ENCODE measurements around the gene TOX3. TPM values are rescaled to one million over a fixed set of nuclear protein-coding genes. Genes with fewer than 3 reads are reported as not detected.

The TOX3 gene
- polyA plus RNA-seq, 1 donor from 2014 or later: 2.3 TPM

DNA sequence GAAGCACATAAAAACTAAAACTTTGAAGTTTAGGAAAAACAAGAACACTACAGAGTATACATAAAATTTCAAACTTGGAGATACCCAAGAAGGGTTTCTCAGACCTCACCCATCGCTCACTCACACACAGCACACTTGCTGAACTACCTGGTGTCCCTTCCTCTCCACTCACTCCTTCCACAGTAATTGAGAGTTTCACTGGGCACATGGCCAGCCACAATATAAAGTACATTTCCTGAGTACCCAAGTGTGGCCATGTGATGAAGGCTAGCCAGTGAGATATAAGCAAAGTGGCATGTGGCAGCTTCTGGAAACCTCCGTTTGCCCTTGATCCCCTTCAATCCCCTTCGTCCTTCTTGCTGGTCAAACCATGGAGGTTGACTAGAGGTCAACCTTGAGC, 11.9 kb downstream of the TOX3 start:
- Histone ChIP-seq H3K4me3 (ENCODE audit: low read length) (no peak overlapping the region), H3K36me3 (ENCODE audit: insufficient read depth, low read length) (no peaks in the 10 kb centered on the region), H3F3A (ENCODE audit: insufficient read depth, low read length, poor library complexity, severe bottlenecking) (no peaks in the 10 kb centered on the region), H3K27me3 (ENCODE audit: insufficient read depth, low read depth, low read length) (no peaks in the 10 kb centered on the region), H3K27ac (ENCODE audit: low read length) (no peak overlapping the region), H3K9me2 (ENCODE audit: insufficient read depth, low read length) (no peaks in the 10 kb centered on the region), H3K9ac (ENCODE audit: low read length) (no peak overlapping the region), H3K79me2 (replicated peaks; ENCODE audit: insufficient read depth, low read length) (peaks cover 99% of the 10 kb centered on the region), H2AFZ (ENCODE audit: low read depth, low read length) (no peak overlapping the region), H3K9me3 (ENCODE audit: low read length) (no peaks in the 10 kb centered on the region), H3K4me2 (ENCODE audit: low read length) (no peak overlapping the region), H4K20me1 (ENCODE audit: insufficient read depth) (no peaks in the 10 kb centered on the region)
- TF ChIP-seq MXI1 (conservative IDR thresholded peaks at IDR 0.05; ENCODE audit: poor library complexity, severe bottlenecking) (no peak), EP300 (conservative IDR thresholded peaks at IDR 0.05; ENCODE audit: poor library complexity, severe bottlenecking) (no peak), POLR2AphosphoS5 (IDR thresholded peaks at IDR 0.05) (no peak), TAF1 (IDR thresholded peaks at IDR 0.05; ENCODE audit: low read depth) (no peak), SMC3 (conservative IDR thresholded peaks at IDR 0.05; ENCODE audit: poor library complexity) (no peak), RAD21 (conservative IDR thresholded peaks at IDR 0.05) (no peak), EZH2 (IDR thresholded peaks at IDR 0.05; ENCODE audit: borderline replicate concordance, insufficient read depth, low read length, poor library complexity, severe bottlenecking) (no peak)
- TF ChIP-seq, protein P1, sequence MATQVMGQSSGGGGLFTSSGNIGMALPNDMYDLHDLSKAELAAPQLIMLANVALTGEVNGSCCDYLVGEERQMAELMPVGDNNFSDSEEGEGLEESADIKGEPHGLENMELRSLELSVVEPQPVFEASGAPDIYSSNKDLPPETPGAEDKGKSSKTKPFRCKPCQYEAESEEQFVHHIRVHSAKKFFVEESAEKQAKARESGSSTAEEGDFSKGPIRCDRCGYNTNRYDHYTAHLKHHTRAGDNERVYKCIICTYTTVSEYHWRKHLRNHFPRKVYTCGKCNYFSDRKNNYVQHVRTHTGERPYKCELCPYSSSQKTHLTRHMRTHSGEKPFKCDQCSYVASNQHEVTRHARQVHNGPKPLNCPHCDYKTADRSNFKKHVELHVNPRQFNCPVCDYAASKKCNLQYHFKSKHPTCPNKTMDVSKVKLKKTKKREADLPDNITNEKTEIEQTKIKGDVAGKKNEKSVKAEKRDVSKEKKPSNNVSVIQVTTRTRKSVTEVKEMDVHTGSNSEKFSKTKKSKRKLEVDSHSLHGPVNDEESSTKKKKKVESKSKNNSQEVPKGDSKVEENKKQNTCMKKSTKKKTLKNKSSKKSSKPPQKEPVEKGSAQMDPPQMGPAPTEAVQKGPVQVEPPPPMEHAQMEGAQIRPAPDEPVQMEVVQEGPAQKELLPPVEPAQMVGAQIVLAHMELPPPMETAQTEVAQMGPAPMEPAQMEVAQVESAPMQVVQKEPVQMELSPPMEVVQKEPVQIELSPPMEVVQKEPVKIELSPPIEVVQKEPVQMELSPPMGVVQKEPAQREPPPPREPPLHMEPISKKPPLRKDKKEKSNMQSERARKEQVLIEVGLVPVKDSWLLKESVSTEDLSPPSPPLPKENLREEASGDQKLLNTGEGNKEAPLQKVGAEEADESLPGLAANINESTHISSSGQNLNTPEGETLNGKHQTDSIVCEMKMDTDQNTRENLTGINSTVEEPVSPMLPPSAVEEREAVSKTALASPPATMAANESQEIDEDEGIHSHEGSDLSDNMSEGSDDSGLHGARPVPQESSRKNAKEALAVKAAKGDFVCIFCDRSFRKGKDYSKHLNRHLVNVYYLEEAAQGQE (IDR thresholded peaks at IDR 0.05; ENCODE audit: borderline replicate concordance): no peak
- TF ChIP-seq, protein P2, sequence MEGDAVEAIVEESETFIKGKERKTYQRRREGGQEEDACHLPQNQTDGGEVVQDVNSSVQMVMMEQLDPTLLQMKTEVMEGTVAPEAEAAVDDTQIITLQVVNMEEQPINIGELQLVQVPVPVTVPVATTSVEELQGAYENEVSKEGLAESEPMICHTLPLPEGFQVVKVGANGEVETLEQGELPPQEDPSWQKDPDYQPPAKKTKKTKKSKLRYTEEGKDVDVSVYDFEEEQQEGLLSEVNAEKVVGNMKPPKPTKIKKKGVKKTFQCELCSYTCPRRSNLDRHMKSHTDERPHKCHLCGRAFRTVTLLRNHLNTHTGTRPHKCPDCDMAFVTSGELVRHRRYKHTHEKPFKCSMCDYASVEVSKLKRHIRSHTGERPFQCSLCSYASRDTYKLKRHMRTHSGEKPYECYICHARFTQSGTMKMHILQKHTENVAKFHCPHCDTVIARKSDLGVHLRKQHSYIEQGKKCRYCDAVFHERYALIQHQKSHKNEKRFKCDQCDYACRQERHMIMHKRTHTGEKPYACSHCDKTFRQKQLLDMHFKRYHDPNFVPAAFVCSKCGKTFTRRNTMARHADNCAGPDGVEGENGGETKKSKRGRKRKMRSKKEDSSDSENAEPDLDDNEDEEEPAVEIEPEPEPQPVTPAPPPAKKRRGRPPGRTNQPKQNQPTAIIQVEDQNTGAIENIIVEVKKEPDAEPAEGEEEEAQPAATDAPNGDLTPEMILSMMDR (IDR thresholded peaks at IDR 0.05; ENCODE audit: poor library complexity, severe bottlenecking): no peak

DNA sequence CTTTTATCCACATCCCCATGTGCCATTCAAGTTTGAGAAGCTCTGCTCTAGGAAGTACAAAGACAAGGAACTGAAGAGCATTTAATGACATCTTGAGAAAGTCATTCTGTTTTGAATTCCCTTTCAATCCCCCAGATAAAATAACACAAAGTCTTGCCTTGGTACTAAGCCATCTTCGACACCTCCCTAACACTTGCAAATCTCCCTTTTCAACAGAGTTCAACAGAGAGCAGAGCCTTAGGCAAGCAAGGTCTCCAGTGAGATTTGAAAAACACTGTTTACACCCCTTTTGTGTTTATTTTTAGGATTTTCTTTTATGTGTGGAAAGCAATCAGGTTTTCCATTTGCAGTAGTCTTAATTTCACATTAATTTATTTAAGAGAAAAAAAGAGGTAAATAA, 13.6 kb downstream of the TOX3 start:
- Histone ChIP-seq H3K4me2 (ENCODE audit: low read length) (no peak overlapping the region), H3K27ac (ENCODE audit: low read length) (no peak overlapping the region), H3K9ac (ENCODE audit: low read length) (no peak overlapping the region), H3K9me2 (ENCODE audit: insufficient read depth, low read length) (no peaks in the 10 kb centered on the region), H3K4me3 (ENCODE audit: low read length) (no peak overlapping the region), H4K20me1 (ENCODE audit: insufficient read depth) (no peaks in the 10 kb centered on the region), H3K27me3 (ENCODE audit: insufficient read depth, low read depth, low read length) (no peaks in the 10 kb centered on the region), H3K9me3 (ENCODE audit: low read length) (no peaks in the 10 kb centered on the region), H2AFZ (ENCODE audit: low read depth, low read length) (no peak overlapping the region), H3F3A (ENCODE audit: insufficient read depth, low read length, poor library complexity, severe bottlenecking) (no peaks in the 10 kb centered on the region), H3K79me2 (replicated peaks; ENCODE audit: insufficient read depth, low read length) (peaks cover 99% of the 10 kb centered on the region), H3K36me3 (ENCODE audit: insufficient read depth, low read length) (no peaks in the 10 kb centered on the region)
- no peak for TF ChIP-seq MXI1 (conservative IDR thresholded peaks at IDR 0.05; ENCODE audit: poor library complexity, severe bottlenecking)

DNA sequence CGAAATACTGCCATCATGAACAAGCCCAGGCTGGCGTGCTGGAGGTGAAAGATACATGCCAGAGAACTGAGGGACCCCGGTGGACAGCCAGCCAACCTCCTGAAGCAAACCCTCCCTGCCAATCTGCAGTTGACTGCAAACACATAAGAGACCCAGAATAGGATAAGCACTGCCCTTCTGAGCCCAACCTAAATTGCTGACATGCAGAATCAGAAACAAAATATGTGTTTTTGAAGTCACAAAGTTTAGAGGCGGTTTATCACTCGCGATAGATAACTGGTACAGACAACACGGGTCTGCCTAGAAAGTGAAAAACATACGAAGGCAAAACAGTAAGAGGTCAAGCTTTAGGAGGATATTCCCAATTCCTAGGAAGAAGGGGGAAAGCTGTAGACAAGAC, 14.6 kb downstream of the TOX3 start:
- Histone ChIP-seq H3K4me3 (ENCODE audit: low read length) (no peak overlapping the region), H3K36me3 (ENCODE audit: insufficient read depth, low read length) (no peaks in the 10 kb centered on the region), H3K9ac (ENCODE audit: low read length) (no peak overlapping the region), H3F3A (ENCODE audit: insufficient read depth, low read length, poor library complexity, severe bottlenecking) (no peaks in the 10 kb centered on the region), H4K20me1 (ENCODE audit: insufficient read depth) (no peaks in the 10 kb centered on the region), H3K9me3 (ENCODE audit: low read length) (no peaks in the 10 kb centered on the region), H3K9me2 (ENCODE audit: insufficient read depth, low read length) (no peaks in the 10 kb centered on the region), H3K4me2 (ENCODE audit: low read length) (no peak overlapping the region), H2AFZ (ENCODE audit: low read depth, low read length) (no peak overlapping the region), H3K79me2 (replicated peaks; ENCODE audit: insufficient read depth, low read length) (peaks cover 99% of the 10 kb centered on the region), H3K27me3 (ENCODE audit: insufficient read depth, low read depth, low read length) (no peaks in the 10 kb centered on the region), H3K27ac (ENCODE audit: low read length) (no peak overlapping the region)
- TF ChIP-seq EP300 (conservative IDR thresholded peaks at IDR 0.05; ENCODE audit: poor library complexity, severe bottlenecking) (no peak), POLR2AphosphoS5 (IDR thresholded peaks at IDR 0.05) (no peak)
- TF ChIP-seq, protein P1 (IDR thresholded peaks at IDR 0.05; ENCODE audit: borderline replicate concordance): no peak
